Psoas muscle (tissue), 8 donors: ENCODE measurements around the gene ECPAS. TPM values are rescaled to one million over a fixed set of nuclear protein-coding genes. Genes with fewer than 3 reads are reported as not detected.

Experiments used
- ATAC-seq, 4 donors: fragments of 200-7000 bp; cut with Tn5 transposase; one replicate each; pipeline ENCODE4 v1.9.1; 2020; ENCODE audit warnings: moderate library complexity in 3 of 4, mild to moderate bottlenecking in 2 of 4
- DNase-seq, 2 donors: peaks; one replicate each; pipeline ENCODE4 v3.0.0-alpha.2; 2020
- H3K27ac ChIP-seq: fragments of 200-600 bp; one replicate; pipeline ENCODE4 v1.8.0; 2022
- H3K27me3 ChIP-seq, 3 donors: fragments of 200-600 bp in 1 of 3; one replicate each; pipeline versions ENCODE4 v1.6.1 to v1.8.0; 2013 to 2022; ENCODE audit warnings: low read length in 2 of 3, mild to moderate bottlenecking in 2 of 3, moderate library complexity in 1 of 3; ENCODE audit not compliant: insufficient read depth in 3 of 3
- H3K36me3 ChIP-seq, 2 donors: fragments of 200-600 bp in 1 of 2; one replicate each; pipeline versions ENCODE4 v1.6.1 to v1.8.0; 2013 to 2022; ENCODE audit warnings: low read depth in 1 of 2, mild to moderate bottlenecking in 1 of 2, moderate library complexity in 1 of 2; ENCODE audit not compliant: insufficient read depth in 1 of 2
- H3K4me1 ChIP-seq: fragments of 200-600 bp; one replicate; pipeline ENCODE4 v1.8.0; 2022
- H3K4me3 ChIP-seq: fragments of 200-600 bp; one replicate; pipeline ENCODE4 v1.8.0; 2022; ENCODE audit warnings: mild to moderate bottlenecking
- H3K9me3 ChIP-seq: fragments of 200-600 bp; one replicate; pipeline ENCODE4 v1.8.0; 2022
- CTCF ChIP-seq: fragments of 200-600 bp; IDR thresholded peaks from one replicate; pipeline ENCODE4 v1.8.0; 2022; ENCODE audit warnings: antibody characterized with exemption
- WGBS, 3 donors: extraction: QIAGEN DNeasy Blood & Tissue Kit; methylation state at CpG; one replicate each; pipeline versions ENCODE4 v1.1.6 to v1.1.7; 2013; 5-methylcytosine and 5-hydroxymethylcytosine counted together
- intact Hi-C, 2 donors: fragments of 100-400 bp; cut with DNase I; formaldehyde crosslinking; loops; one replicate each; pipeline versions ENCODE4 v1.11.0 to v1.14.2; 2022
- polyA plus RNA-seq, 3 donors: library from polyadenylated mRNA; stranded (reverse); fragments of 200-250 nt; gene quantifications; one replicate each; pipeline ENCODE4 v1.2.3, GENCODE V29; 2013
- total RNA-seq, 4 donors: library from RNA; stranded (reverse); fragmentation: NEBNext Ultra II Directional in 2 of 4; extraction: Animal tissue kit (Norgen Biotek cat#: 25700) in 2 of 4; gene quantifications; one replicate each; pipeline versions ENCODE4 v1.2.1 to v1.2.4, GENCODE V29; 2021 to 2023
- donor health status: healthy with polysubstance abuse.
- donor health status: DM: no; HTN: no; CAD: no; lungs with moderate emphysema.
- donor health status: Bipolar disorder and iron deficiency.
- donor health status: healthy.
- donor health status: DM: yes; HTN: yes; CAD: no.
- donor health status: DM: no; HTN: no; CAD: no.
- donor health status: DM: no; HTN: no; CAD: no.
- donor health status: DM: yes; HTN: yes; CAD: no.

ECPAS gene
- total and polyA plus RNA-seq, 7 donors, result 95.9 to 456 (median 307) TPM

DNA sequence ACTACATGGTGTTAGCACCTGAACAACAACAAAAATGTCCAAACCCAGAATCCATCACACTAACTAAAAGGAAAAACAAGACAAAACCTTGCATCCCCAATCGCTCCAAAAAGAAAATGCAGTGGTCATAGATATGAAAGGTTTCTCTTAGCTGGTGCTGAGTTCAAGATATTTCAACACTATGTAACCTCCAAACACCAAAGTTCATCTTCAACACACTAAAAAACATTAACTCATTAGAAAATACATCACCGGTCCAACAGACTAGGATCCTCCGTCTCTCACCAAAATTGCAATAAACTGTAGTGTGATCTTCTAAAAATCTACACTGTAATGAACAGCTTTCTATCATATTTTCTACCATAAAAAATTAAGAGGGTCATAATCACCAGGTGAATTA, 60.8 kb downstream of the ECPAS start:
- no peaks in the 10 kb centered on the region for H3K9me3 ChIP-seq
- no peaks in the 10 kb centered on the region for H3K27me3 ChIP-seq
- DNase-seq (no peak), ATAC-seq (no peak)
- TF ChIP-seq CTCF, result no peak
- no peak overlapping the region for H3K27ac ChIP-seq
- H3K4me3 ChIP-seq, result no peak overlapping the region
- 97 to 99% (median 99%) methylated on average over 3 of the region's 3 CpGs for WGBS, 3 donors
- intact Hi-C loops, result loop anchor here (5.0 kb wide), 3 partner anchors 36 to 1754 kb away; no protein-coding TSS in a partner anchor
- H3K36me3 ChIP-seq, result peaks cover 6 to 99% of the 10 kb centered on the region in 2 donors
- H3K4me1 ChIP-seq, result peaks cover 6% of the 10 kb centered on the region

GRCh38 chr9:111414406-111414805, 69.8 kb downstream of the ECPAS start:
- Histone ChIP-seq H3K4me3 (no peak overlapping the region), H3K27ac (no peak overlapping the region), H3K36me3 (peaks cover 28 to 100% of the 10 kb centered on the region in 2 donors), H3K27me3 (no peaks in the 10 kb centered on the region), H3K4me1 (no peaks in the 10 kb centered on the region), H3K9me3 (no peaks in the 10 kb centered on the region)
- no peak for TF ChIP-seq CTCF
- peak in 2 of 4 donors; percentile 8 to 11 for ATAC-seq
- 90% methylated on average over 11 of the region's 11 CpGs for WGBS, 3 donors
- intact Hi-C loops, result loop anchor here (5.0 kb wide), 2 partner anchors 42 to 47 kb away; no protein-coding TSS in a partner anchor
- DNase-seq, result no peak

GRCh38 chr9:111413996-111414395, 70.2 kb downstream of the ECPAS start:
- Histone ChIP-seq H3K36me3 (peaks cover 30 to 100% of the 10 kb centered on the region in 2 donors), H3K27ac (no peak overlapping the region), H3K4me1 (no peaks in the 10 kb centered on the region), H3K9me3 (no peaks in the 10 kb centered on the region), H3K27me3 (no peaks in the 10 kb centered on the region), H3K4me3 (no peak overlapping the region)
- intact Hi-C loops, result loop anchor here (5.0 kb wide), 2 partner anchors 42 to 47 kb away; no protein-coding TSS in a partner anchor
- no peak for TF ChIP-seq CTCF
- 61 to 74% (median 71%) methylated on average over 3 of the region's 3 CpGs for WGBS, 3 donors
- DNase-seq (no peak), ATAC-seq (no peak)

DNA sequence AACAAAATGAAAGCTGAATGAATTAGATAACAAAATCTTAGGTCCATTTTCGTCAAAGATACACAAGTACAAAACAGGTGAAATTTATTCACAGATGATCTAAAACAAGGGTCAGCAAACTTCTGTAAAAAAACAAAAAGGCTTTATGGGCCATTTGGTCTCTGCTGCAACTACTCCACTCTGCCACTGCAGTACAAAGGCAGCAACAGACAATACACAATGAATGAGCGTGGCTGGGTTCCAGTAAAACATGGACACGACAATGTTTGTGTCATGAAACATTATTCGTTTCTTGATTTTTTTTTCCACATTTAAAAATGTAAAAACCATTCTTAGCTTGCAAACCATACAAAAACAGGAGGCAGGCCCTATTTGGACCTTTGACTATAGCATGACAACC, 71.9 kb downstream of the ECPAS start:
- 65 to 69% (median 67%) methylated on average over 4 of the region's 4 CpGs for whole genome bisulfite sequencing, 3 donors
- H3K9me3 ChIP-seq, result no peaks in the 10 kb centered on the region
- TF ChIP-seq CTCF, result no peak

DNA sequence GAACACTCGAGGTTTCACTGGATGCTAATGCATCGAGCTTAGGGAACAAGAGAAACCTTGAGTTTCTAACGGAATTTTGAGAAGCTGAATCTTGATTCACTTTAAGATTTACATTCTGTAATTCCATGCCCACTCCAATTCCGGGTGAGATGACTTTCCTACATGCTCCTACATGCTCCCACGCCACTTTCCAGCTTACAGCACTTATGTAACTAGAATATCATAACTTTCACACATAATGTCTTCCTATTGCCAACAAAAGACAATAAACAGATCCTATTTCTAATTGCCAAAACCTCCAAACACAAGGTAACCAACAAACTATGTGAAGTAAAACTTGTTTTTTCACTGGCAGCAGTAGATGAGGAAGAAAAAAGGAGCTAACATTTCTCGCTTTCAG, 72.9 kb downstream of the ECPAS start:
- no peak for TF ChIP-seq CTCF
- no peak for DNase-seq
- no peaks in the 10 kb centered on the region for H3K9me3 ChIP-seq
- intact Hi-C loops, result loop anchor here (5.0 kb wide), 2 partner anchors 39 to 44 kb away; no protein-coding TSS in a partner anchor
- ATAC-seq, result no peak
- 94 to 97% (median 95%) methylated on average over 6 of the region's 6 CpGs for WGBS, 3 donors
- peaks cover 38 to 100% of the 10 kb centered on the region in 2 donors for H3K36me3 ChIP-seq
- H3K4me3 ChIP-seq, result no peak overlapping the region
- H3K4me1 ChIP-seq, result no peaks in the 10 kb centered on the region
- no peak overlapping the region for H3K27ac ChIP-seq
- no peaks in the 10 kb centered on the region for H3K27me3 ChIP-seq

More for the DNA sequence above, 71.9 kb downstream of the ECPAS start:
- Histone ChIP-seq H3K36me3 (peaks cover 42 to 100% of the 10 kb centered on the region in 2 donors), H3K27me3 (no peaks in the 10 kb centered on the region), H3K4me3 (no peak overlapping the region), H3K4me1 (no peaks in the 10 kb centered on the region), H3K27ac (no peak overlapping the region)
- ATAC-seq, result no peak
- intact Hi-C loops, result loop anchor here (5.0 kb wide), 2 partner anchors 40 to 45 kb away; no protein-coding TSS in a partner anchor
- DNase-seq, result no peak
